ENCODE measurements around the gene DNASE1L1.

GRCh38 chrX:154437971-154438893, 29.2 kb upstream of the DNASE1L1 start:
- TF ChIP-seq ZNF670 (tag by site-specific recombination; IDR thresholded peaks at IDR 0.05; ENCODE audit: low read depth) (no peak), CTCF (tag by site-specific recombination; IDR thresholded peaks at IDR 0.05) (no peak), TCF7L2 (IDR thresholded peaks at IDR 0.05; ENCODE audit: borderline replicate concordance, low read depth, low read length) (no peak), IKZF3 (tag by site-specific recombination; IDR thresholded peaks at IDR 0.05) (no peak)

Data from HEK293 (cell line).